GM19452 (cell line): ENCODE measurements around the gene TMEM74B.
"Not testable (repeated sequence)": the region's sequence is repeated elsewhere in the genome, so short reads cannot be mapped to it uniquely, and the experiment has no call there.

ENCODE experiments used
- ATAC-seq: cut with Tn5 transposase; IDR thresholded peaks from one replicate; pipeline ENCODE4 v1.9.1; 2021; ENCODE audit not compliant: unreplicated experiment

Gene TMEM74B

GRCh38 chr20:1184638-1185315 lies at the start of gene TMEM74B:
TSS of gene TMEM74B (minus strand) at chr20:1184981. CDS start at chr20:1183801, 1,180 bp downstream.
- no peak for ATAC-seq

GRCh38 chr20:1232286-1233111 lies 47.7 kb upstream of the TMEM74B start:
- ATAC-seq, result no peak

GRCh38 chr20:1229541-1229940 lies 44.8 kb upstream of the TMEM74B start:
- no peak for ATAC-seq

- ATAC-seq, result peak; percentile 53
Observed at GRCh38 chr20:1225783-1226654, 41.2 kb upstream of the TMEM74B start, which contains the start of gene RAD21L1. TSS of gene RAD21L1 (plus strand) at chr20:1226044. CDS start at chr20:1228454, 2,410 bp downstream.

GRCh38 chr20:1225263-1225782 lies 40.5 kb upstream of the TMEM74B start:
- no peak for ATAC-seq

- no peak for ATAC-seq
Observed at GRCh38 chr20:1224205-1224890, 39.6 kb upstream of the TMEM74B start.

GRCh38 chr20:1222750-1223149 lies 38.0 kb upstream of the TMEM74B start:
- ATAC-seq, result not testable (repeated sequence)

- ATAC-seq, result not testable (repeated sequence)
Observed at GRCh38 chr20:1216527-1217427, 32.0 kb upstream of the TMEM74B start.

GRCh38 chr20:1215386-1216170 lies 30.8 kb upstream of the TMEM74B start:
- no peak for ATAC-seq

- no peak for ATAC-seq
Observed at GRCh38 chr20:1214838-1215261, 30.1 kb upstream of the TMEM74B start.

- no peak for ATAC-seq
Observed at GRCh38 chr20:1212607-1213396, 28.0 kb upstream of the TMEM74B start.

- no peak for ATAC-seq
Observed at GRCh38 chr20:1212023-1212422, 27.2 kb upstream of the TMEM74B start.

GRCh38 chr20:1210501-1210900 lies 25.7 kb upstream of the TMEM74B start:
- ATAC-seq, result no peak

- ATAC-seq, result no peak
Observed at GRCh38 chr20:1209447-1210387, 24.9 kb upstream of the TMEM74B start.

- no peak for ATAC-seq
Observed at GRCh38 chr20:1207293-1207878, 22.6 kb upstream of the TMEM74B start.
